HT-29 (cell line): ENCODE measurements around the gene KAZALD1. TPM values are rescaled to one million over a fixed set of nuclear protein-coding genes. Genes with fewer than 3 reads are reported as not detected.
A peak's percentile ranks its signal among the peaks of the same experiment; 100 is the strongest.

Experiments used
- DNase-seq: peaks from one replicate; pipeline ENCODE4 v3.0.0-alpha.2; 2015; ENCODE audit warnings: low spot score
- total RNA-seq: library from RNA; depleted of rRNA; stranded (reverse); fragments of >200 nt; shearing (Covaris generic); gene quantifications from 2 replicates; pipeline ENCODE4 v1.2.3, GENCODE V29; 2014

Gene KAZALD1
- total RNA-seq, 1 experiment from 2014 or later = 15.6 TPM

DNA sequence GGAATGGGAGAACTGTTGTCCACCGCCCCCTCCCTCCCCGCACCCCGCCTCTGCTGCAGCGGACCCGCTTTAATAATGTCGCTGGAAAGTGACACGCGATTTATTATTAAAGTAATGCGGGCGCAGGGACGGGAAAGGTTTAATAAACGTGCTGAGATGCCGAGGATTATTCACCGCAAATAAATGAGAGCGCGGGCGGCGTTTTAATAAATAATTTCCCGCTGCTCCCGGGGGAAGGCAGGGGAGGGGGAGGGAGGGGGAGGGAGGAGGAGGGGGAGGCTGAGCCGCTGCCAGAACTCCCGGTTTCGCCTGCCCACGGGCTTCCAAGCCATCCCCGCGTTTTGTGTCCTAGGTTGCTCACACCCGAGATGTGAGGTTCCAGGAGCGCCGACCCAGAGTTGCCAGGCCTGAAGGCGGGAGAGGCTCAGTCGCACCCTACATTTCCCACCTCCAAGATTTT lies 5.1 kb downstream of the KAZALD1 start:
- DNase-seq = no peak

DNA sequence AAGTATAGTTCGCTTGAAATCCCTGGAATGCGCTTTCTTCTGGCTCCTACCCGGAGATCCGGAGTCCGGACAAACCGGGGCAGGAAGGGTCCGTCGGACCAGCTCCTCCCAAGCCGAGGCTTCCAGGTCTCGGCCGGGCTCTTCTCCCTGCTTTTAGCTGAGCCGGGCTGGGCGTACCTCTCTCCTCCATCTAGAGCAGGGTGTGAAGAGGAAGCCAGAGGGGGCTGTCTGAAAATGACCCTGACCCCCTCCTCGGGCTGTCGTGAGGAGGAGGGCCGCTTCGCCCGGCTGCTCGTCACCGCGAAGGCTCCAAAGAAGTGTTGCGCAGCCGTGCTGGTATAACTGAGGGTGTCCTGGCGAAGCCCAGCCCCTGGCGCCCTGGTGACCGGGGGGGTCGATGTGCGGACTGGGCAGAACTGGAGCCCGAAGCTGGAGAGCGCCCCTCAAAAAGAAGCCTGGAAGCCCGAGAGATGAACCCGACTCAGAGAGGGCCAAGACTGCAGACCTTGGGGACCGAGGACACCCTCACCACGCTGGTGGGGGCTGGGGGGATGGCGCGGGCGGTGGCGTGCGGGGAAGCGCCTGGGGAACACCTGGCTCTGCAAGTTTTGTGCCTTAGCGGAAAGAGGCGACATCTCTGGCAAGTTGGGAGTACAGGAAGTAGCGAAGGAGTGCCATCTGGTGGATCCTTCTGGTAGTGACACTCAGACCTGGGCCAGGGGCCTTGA lies 5.7 kb downstream of the KAZALD1 start:
- DNase-seq = peak; percentile 95

DNA sequence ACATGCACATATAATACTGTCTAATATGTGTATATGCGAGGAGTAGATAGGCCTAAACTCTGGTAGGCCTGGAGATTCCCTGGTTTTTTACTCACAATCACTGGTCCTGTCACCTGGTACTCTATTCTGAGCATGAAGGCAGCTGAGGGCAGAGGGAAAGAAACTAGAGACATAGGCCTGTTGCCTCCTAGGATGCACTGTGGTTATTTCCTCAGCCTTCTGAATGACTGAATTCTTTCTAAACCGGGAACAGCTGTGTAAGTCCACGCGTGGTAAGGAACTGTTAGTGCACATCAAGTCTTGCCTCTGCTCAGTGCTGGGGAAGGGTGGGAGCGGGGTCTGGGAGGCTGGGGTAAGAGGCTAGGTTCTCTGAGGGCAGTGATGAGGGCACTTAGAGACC lies 7.7 kb downstream of the KAZALD1 start:
- no peak for DNase-seq

DNA sequence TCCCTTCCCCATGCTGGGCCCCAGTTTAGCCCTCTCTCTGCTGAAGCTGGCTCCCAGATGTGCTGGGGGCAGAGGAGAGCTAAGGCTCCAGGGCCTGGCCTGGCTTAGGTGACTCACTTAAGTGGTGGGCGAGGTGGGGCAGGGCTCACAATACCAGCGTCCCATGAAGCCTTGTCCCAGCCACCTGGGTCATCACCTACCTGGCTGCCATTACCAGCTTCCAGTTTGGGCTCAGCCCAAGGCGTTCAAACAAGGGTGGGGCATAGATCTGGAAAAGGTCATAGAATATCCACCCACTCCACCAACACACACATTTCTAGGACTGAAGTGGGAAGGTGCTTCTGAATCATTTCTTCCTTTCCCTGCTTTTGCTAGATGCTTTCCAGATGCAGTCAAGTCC lies 8.3 kb downstream of the KAZALD1 start:
- DNase-seq = no peak

DNA sequence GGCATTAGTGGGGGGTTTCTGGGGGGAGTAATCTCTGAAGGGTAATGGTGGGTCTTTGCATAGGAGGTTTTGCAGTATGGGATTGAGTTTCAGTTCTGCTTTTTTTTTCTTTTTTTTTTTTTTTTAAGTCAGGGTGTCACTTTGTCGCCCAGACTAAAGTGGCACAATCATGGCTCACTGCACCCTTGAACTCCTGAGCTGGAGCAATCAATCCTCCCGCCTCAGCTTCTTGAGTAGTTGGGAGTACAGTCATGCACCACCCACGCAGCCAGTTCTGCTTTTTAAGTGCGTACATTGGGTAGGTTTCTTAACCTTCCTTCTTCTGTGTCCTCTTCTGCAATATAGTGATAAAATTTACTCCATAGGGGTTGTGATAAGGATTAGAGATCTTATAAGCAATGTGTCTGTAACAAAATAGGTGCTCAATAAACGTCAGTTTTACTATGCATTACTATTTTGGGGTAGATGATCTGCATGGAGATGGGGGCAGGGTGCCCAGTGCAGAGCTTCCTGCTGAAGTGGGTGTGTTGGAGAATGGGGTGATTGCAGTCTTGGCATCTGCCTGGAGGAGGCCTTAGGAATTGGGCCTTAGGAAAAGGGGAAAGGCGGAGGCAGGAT lies 9.6 kb downstream of the KAZALD1 start:
- DNase-seq = no peak

DNA sequence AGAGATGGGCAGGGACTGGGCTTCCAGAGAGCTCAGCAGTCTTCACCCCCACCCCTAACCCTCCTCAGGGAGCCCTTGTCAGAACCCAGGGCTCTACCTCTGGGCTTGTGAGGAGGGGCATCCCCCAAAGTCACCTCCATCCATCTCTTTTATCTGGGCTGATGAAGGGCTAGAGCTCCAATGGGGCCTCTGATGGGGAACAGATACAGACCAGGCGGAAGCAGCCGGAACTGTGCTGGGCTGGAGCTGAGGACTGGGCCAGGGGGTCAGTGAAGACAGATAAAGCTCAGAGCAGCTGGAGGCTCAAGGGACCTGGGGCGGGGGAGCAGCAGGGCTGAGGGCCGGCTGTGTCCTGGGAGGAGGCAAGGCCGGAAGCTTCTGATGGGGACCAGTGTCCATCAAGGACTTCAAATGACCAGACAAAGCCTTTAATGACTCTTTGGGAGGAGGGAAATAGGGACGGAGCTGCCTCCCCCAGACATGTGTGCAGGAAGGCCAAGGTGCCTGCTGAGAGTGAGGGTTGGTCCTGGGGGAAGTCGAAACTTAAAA lies 10.2 kb downstream of the KAZALD1 start:
- DNase-seq = no peak

DNA sequence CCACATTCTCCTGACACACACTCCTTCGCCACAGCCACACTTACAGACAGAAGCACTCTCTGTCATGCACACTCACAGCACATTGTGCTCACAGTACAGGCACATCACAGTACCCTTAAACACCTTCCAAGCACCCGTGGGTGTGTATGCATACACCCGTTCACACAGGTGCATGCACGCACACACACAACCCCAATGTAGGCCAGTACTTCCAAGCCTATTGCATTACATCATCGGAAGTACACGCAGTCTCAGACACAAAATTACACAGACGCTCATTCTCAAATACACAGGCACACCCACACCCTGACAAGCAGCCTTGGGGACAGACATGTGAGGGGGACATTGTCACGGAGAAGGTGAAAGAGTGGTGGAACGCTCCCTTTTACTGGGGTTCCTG lies 11.1 kb downstream of the KAZALD1 start:
- DNase-seq = no peak

DNA sequence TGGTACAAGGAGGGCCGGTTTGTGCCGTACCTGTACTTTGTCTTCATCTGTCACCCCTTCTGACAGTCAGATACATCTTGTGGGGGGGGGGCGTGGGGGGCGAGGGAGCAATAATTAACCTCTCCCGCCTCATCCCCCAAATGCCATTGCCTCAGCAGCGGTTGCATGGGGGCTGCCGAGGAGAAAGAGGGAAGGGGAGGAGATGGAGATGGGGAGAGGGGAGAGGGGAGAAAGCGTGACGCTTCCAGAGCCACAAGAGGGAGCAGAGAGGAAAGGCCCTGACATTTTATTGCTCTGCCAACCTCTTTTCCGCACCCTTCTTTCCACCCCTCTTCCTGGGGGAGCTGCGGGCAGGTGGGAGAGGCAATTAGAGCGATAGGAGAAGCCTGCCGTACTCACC lies 11.8 kb downstream of the KAZALD1 start:
- DNase-seq = no peak

DNA sequence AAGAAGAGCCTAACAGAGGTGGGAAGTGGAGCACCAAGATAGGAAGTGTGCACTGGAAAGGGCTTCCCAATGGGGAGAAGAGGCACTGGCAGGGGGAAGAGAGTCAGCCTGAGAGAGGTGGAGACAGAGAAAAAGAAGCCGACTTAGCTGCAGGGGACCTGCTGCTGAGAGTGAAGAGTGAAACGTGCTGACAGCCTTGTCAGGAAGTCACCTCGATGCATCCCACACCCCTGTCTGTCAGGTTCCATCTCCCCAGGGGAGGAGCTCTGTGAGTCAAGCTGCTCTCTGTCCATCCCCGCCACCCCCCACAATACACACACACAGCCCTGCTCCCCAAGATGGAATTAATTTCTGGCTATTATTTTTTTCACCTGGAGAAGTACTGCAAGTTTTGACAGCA lies 14.0 kb downstream of the KAZALD1 start:
- no peak for DNase-seq

DNA sequence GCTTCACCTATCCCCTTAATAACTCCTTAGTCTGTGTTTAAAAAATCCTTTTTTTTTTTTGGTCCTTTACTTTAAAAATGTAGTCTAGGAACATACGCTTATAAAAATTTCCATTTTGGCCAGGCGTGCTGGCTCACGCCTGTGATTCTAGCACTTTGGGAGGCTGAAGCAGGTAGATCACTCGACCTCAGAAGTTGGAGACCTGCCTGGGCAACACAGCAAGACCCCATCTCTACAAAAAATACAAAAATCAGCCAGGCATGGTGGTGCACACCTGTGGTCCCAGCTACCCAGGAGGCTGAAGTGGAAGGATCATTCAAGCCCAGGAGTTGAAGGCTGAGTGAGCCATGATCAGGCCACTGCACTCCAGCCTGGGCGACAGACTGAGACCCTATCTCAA lies 14.8 kb downstream of the KAZALD1 start:
- no peak for DNase-seq

DNA sequence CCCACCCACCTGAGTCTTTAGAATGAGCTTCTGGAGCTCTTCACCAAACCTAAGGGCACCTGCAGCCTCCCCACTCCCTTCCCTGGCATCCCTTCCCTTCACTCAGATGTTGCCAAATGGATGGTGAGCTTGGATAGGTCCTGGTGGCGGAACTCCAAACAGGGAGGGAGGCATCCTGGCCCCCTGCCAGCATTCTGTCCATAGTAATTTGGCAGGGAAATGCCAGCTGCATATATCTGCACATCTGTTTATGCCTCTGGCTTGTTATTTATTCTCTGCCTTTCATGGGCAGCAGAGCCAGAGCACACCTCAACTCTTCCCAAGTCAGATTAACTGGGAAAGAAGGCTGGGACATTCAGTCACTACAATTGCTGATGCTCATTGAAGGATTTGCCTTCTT lies 18.1 kb downstream of the KAZALD1 start:
- DNase-seq = no peak

DNA sequence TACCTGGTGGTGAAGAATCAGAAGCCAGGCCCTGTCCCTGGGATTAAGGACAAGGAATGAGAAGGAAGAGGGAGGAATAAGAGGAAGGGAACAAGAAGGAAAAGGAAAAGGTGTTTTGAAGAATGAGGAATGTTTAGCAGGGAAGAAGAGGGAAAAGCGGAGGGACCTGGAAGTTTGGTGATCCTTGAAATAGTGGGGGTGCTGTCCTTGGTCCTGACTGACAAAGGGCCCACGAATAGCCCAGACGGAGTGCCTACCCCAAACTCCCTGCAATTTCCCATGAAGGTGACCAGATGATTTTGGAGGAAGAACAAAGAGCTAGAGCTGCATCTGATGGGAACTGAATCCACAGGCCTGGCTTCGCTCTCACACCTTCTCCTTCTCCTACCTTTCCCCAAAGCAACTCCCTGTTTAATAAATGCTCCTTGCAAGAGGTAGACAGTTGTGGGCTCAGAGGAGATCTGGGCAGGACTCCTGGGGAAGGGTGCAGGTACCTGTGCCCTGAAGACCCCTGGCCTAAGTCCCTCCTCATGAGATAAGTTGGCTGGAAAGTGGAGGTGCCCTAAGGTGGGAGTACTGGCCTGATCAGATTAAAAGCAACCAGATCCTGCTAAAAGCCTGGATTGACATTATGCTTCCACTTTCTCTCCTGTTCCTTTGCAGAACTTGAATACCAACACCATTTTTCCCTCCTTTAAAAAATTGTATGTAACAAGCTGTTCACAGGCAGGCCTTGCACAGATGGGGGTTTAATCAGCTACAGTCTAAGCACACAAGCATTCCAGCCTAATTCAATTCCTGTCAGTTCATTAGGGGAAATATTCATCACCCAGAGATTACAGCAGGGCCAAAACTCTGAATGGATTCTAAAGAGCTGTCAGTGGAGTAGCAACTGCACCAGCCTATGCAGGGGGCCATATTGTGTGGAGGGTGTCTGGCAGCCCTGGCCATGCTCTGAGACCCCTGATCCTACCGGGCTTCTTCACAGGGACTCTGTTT lies 19.4 kb downstream of the KAZALD1 start:
- DNase-seq = no peak

DNA sequence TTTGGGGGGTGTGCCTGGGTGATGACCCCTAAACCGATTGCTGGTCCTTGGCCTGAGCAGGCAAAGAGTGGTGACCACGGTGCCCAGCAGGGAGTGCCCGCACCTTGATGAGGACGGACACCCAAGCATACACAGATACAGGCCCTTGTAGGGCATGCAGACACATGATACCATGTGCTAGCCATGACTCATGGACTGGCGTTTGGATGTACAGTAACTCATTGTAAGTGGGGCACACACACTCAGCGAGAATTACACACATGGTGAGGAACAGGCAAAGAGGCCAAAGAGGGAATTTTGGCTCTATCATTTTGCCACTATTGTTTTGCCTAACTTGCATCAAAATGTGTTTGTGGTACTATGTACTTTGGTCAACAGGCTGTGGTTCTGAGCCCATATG lies 24.1 kb downstream of the KAZALD1 start:
- DNase-seq = no peak

DNA sequence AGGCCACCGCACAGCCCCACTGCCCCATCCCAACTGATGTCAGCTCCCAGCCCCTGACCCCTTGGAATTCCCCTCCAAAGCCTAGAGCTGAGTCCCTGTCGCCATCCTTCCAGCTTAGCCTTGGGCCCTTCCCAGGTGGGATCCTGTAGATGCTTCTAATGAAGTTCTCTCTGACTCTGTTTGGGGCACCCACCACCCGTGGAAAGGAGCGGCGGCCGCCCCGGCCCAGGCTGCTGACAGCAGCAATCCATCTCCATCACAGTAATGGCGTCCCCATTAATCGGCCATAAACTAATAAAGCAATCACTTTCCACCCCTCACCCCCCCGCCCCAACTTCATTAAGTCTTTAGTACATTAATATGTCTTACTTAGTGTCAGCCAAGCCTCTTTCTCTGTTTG lies 25.6 kb downstream of the KAZALD1 start:
- DNase-seq = no peak

DNA sequence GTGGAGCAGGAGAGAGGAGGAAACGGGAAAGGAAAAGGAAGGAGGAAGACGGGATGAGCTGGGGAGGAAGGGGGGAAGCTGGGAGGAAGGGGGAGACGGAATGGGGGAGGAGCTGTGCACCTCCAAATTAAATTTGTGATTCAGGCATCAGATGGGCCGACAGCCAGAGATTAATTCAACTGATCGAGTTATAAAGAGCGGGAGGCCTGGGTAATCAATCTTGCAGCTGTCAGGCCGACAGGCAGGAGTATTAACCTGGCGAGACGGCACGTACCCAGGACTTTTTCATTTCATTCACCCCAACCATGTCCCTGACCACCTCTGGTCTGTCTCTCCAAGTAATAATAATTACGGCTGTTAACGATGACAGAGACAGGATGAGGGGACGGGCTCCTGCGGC lies 26.2 kb downstream of the KAZALD1 start:
- no peak for DNase-seq

DNA sequence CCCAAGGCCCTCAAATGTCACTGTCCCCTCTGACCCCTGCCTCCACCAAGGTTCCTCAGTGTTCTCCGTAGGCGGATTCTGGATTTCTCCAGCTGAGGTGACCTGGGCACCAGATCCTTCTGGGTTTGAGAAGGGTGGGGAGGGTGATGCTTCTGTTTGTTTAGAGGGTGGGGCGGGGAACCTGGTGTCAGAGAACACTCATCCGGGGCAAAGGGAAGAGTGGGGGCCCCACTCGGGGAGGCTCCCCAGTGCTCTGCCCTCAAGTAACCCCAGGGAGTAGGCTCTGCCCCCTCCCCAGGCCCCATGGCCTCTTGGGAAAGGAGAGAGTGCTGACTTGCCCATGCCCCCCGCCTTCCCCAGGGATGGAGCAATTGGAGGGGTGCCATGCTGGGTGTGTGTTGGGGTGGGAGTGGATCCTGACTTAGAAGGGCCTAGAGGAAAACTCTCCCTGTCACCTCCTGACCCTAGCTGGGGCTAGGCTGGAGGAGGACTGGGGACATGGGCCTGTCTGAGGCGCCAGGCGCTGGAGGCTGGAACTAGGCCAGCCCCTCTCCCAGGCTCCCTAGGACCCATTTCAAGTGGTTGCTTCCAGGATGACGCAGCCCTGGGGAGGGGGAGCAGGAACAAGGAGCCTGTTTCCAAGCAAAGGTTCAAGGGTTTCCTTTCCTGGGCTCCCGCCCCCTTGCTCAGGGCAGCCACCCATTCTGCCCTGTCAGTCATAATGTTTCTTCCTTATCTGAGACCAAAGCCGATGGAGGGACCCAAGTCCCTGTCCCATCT lies 27.9 kb downstream of the KAZALD1 start:
- no peak for DNase-seq

DNA sequence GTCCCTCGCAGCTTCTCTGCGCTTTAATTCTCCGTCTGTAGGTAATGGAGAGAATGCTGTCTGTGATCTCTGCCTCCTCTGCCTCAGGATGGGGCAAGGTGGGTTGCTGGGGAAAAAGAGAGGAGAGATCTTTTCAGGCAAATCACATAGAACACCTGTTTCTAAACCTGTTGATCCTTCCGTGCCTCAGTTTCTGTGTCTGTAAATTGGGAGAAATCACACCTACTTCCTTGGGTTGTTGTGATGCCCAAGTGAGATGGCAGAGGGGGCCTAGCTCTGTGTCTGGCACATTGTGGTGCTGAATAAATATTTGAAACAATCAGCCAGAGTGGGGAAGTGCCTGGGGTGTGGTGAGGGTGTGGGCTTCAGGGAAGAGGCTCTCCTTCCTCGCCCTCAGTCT lies 28.8 kb downstream of the KAZALD1 start:
- DNase-seq = no peak

DNA sequence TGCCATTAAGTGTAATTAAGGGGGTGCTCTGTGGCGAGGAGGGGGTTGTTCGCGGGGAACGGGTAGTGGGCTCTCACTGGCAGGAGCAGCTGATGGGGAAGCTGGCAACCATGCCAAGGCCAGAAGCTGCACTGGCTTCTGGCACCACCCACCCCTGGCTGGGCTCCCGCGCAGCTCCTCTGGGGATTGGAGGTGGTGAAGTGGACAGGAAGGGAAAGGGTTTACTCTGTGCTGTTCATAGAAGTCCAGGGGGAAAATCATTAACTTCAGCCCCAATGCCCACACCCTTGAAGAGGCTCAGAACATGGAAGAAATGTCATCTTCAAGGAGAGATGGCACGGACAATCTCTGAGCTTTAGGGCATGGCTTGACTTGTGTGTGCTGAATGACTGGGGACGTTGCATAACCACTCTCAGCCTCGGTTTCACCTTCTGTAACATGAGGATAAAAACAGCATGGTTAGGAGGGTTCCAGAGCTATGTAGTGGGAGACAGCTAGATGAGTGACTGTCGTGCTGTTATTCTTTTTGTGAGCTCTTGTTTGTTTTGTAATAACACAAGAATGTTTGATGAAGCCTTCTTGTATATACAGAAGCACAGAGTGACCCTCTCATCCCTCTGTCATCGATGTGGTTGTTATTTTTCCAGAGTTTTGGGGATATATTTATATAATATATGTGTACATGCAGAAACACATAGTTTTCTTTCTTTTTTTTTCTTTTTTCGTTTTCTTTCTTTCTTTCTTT lies 29.9 kb downstream of the KAZALD1 start:
- DNase-seq = no peak

DNA sequence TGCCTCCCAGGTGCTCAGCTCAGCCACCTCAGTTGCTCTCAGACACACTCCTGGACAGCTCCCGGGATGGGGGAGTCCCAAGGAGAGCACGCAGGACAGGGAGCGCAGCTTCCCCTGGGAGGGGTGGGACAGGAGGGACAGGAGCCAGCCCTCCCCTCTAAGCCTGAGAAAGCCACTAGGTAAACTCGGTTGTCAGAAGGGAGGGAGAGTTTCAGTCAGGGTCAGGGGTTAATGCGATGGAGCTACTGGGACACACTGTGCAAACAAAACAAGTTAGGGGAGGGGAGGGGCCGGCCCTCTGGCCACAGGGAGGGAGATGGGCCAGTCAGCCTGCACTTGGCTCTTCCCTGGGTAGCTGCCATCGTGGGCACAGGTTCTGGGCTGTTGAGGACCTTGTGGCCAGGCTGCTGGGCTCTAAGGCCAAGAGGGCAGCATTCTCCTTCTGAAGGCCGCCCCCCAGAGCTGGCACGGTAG lies 31.1 kb downstream of the KAZALD1 start:
- DNase-seq = no peak
